Thyroid gland (tissue), 4 donors: ENCODE results near the gene OR10C1.

Experiments
- POLR2A ChIP-seq, 2 donors: fragments of 450-650 bp; IDR thresholded peaks; one replicate each; pipeline ENCODE4 v1.6.1; 2017; ENCODE audit warnings: antibody characterized with exemption in 2 of 2, mild to moderate bottlenecking in 2 of 2, moderate library complexity in 1 of 2
- TF ChIP-seq, protein P1 (sequence below), 6 experiments: fragments of 200-600 bp in 3 of 6; fragments of 450-650 bp in 3 of 6; sonication (generic) in 3 of 6; IDR thresholded peaks; one replicate each; pipeline ENCODE4 v1.5.1; 2016 to 2019; ENCODE audit warnings: antibody characterized with exemption in 6 of 6, mild to moderate bottlenecking in 2 of 6, inconsistent platforms in 1 of 6, moderate library complexity in 1 of 6

- TF ChIP-seq, protein P1, sequence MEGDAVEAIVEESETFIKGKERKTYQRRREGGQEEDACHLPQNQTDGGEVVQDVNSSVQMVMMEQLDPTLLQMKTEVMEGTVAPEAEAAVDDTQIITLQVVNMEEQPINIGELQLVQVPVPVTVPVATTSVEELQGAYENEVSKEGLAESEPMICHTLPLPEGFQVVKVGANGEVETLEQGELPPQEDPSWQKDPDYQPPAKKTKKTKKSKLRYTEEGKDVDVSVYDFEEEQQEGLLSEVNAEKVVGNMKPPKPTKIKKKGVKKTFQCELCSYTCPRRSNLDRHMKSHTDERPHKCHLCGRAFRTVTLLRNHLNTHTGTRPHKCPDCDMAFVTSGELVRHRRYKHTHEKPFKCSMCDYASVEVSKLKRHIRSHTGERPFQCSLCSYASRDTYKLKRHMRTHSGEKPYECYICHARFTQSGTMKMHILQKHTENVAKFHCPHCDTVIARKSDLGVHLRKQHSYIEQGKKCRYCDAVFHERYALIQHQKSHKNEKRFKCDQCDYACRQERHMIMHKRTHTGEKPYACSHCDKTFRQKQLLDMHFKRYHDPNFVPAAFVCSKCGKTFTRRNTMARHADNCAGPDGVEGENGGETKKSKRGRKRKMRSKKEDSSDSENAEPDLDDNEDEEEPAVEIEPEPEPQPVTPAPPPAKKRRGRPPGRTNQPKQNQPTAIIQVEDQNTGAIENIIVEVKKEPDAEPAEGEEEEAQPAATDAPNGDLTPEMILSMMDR (IDR thresholded peaks at IDR 0.05): no peak
- no peak for TF ChIP-seq POLR2A (IDR thresholded peaks at IDR 0.05)
These were observed 22.9 kb downstream of the OR10C1 start for GRCh38 chr6:29462022-29462421.
